ENCODE data around the gene PTH1R.

The PTH1R gene

GRCh38 chr3:46908294-46908985 lies 30.9 kb downstream of the PTH1R start:
- TF ChIP-seq GATA3 (IDR thresholded peaks at IDR 0.05; ENCODE audit: low read depth, low read length) (no peak), GATA2 (IDR thresholded peaks at IDR 0.05; ENCODE audit: low read depth, low read length) (no peak)

DNA sequence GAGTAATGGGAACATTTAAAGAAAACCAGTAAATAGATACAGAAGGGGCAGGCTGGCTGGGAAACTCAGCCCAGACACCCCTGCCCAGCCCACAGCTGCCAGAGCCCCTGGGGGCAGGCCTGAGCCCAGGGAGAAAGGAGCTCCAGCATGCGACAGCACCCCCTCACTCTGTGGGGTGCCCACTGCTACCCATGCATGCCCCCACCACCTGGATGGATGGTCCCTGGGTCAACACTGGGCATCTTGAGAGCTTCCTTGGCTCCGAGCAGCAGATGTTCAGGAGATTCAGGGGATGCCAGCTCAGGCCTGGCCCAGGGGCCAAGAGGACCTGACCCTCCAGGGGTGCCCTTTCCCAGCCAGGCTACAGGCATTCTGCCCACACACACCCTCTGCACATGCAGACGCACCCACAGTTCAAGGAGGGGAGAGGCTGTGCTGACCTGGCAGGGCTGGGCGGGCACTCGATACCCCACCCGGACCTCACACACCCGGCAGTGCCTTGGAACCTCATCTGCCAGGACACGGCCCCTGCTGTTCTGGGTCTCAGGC lies 31.5 kb downstream of the PTH1R start:
- no peak for TF ChIP-seq GATA2 (IDR thresholded peaks at IDR 0.05; ENCODE audit: low read depth, low read length)
- TF ChIP-seq GATA3 (IDR thresholded peaks at IDR 0.05; ENCODE audit: low read depth, low read length) = no peak

DNA sequence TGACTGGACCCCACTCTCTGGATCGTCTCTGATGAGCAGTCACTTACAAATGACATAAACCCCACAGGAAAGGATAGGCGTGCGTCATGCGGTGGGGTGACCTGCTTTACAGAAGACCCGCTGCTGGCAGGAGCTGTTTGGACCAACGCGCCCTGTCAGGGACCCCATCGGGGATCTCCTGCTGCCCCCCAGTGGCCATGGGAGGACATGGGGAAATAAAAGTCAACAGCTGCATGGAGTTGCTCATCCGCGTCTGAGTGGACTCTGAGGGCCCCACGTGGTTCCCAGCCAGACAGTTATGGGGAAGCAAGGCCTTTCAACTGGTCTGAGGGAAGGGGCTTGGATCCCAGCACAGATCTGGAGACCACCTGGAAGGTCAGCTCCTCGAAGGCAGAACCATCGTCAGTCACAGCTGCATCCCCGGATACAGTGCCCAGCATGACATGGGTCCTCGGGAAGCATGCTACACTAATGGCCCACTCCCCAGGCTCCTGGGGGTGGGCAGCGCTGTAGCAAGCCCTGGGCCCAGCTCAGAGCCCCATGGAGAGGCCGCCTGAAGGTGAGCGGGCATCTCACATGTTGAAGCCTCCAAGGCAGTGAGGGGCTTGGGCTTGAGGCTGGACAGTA lies 32.1 kb downstream of the PTH1R start:
- no peak for TF ChIP-seq GATA2 (IDR thresholded peaks at IDR 0.05; ENCODE audit: low read depth, low read length)
- no peak for TF ChIP-seq GATA3 (IDR thresholded peaks at IDR 0.05; ENCODE audit: low read depth, low read length)

- TF ChIP-seq GATA3 (IDR thresholded peaks at IDR 0.05; ENCODE audit: low read depth, low read length) = no peak
- TF ChIP-seq GATA2 (IDR thresholded peaks at IDR 0.05; ENCODE audit: low read depth, low read length) = no peak
Measured at GRCh38 chr3:46910166-46910760, 32.7 kb downstream of the PTH1R start.

GRCh38 chr3:46912986-46913385 lies 35.5 kb downstream of the PTH1R start:
- TF ChIP-seq GATA3 (IDR thresholded peaks at IDR 0.05; ENCODE audit: low read depth, low read length) (no peak), GATA2 (IDR thresholded peaks at IDR 0.05; ENCODE audit: low read depth, low read length) (no peak)

- no peak for TF ChIP-seq GATA2 (IDR thresholded peaks at IDR 0.05; ENCODE audit: low read depth, low read length)
- no peak for TF ChIP-seq GATA3 (IDR thresholded peaks at IDR 0.05; ENCODE audit: low read depth, low read length)
Measured at GRCh38 chr3:46913644-46914043, 36.1 kb downstream of the PTH1R start.

- TF ChIP-seq GATA3 (IDR thresholded peaks at IDR 0.05; ENCODE audit: low read depth, low read length) = no peak
- no peak for TF ChIP-seq GATA2 (IDR thresholded peaks at IDR 0.05; ENCODE audit: low read depth, low read length)
Measured at GRCh38 chr3:46914849-46915248, 37.3 kb downstream of the PTH1R start.

DNA sequence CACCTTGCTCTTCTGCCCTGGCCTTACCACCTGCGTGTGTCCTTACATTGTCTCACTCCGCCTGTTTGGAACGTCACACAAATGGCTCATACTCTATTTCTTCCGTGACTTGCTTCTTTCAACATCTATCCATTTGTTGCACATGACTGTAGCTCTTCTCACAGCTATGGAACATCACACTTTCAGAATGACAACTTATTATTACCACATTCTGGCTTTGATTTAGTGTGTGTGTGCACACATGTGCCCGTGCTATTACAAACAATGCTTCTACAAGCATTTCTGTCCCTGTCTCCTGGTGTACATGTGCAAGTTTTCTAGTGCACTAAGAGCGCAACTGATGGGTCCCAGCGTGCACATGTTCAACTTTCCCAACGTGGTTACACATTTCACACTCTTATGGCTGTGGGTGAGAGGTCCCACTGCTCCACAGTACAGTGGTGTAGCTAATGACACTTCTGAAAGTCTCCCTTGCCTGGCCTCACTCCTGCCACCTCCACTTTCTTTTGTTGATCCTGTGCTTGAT lies 37.8 kb downstream of the PTH1R start:
- TF ChIP-seq GATA2 (IDR thresholded peaks at IDR 0.05; ENCODE audit: low read depth, low read length) (no peak), GATA3 (IDR thresholded peaks at IDR 0.05; ENCODE audit: low read depth, low read length) (no peak)

- TF ChIP-seq GATA3 (IDR thresholded peaks at IDR 0.05; ENCODE audit: low read depth, low read length) = no peak
- TF ChIP-seq GATA2 (IDR thresholded peaks at IDR 0.05; ENCODE audit: low read depth, low read length) = no peak
Measured at GRCh38 chr3:46916278-46916677, 38.8 kb downstream of the PTH1R start.

GRCh38 chr3:46916799-46917198 lies 39.3 kb downstream of the PTH1R start:
- TF ChIP-seq GATA3 (IDR thresholded peaks at IDR 0.05; ENCODE audit: low read depth, low read length) = no peak
- no peak for TF ChIP-seq GATA2 (IDR thresholded peaks at IDR 0.05; ENCODE audit: low read depth, low read length)

DNA sequence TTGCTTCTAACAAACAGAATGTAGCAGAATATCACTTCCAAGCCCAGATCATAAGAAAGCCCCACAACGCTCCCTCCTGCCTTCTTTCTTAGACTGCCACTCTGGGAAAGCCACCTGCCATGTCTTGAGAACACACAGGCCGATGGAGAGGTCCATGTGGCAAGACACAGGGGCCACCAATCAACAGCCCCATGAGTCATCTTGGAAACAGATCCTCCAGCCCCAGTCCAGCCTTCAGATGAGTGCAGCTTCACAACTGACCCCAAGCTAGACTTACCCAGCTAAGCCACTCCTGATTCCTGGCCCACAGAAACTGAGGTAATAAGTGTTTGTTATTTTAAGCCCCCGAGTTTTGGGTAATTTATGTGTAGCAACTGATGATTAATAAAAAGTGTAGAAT lies 39.7 kb downstream of the PTH1R start:
- TF ChIP-seq GATA3 (IDR thresholded peaks at IDR 0.05; ENCODE audit: low read depth, low read length) (no peak), GATA2 (IDR thresholded peaks at IDR 0.05; ENCODE audit: low read depth, low read length) (no peak)

GRCh38 chr3:46918202-46918601 lies 40.7 kb downstream of the PTH1R start:
- TF ChIP-seq GATA3 (IDR thresholded peaks at IDR 0.05; ENCODE audit: low read depth, low read length) (no peak), GATA2 (IDR thresholded peaks at IDR 0.05; ENCODE audit: low read depth, low read length) (no peak)

DNA sequence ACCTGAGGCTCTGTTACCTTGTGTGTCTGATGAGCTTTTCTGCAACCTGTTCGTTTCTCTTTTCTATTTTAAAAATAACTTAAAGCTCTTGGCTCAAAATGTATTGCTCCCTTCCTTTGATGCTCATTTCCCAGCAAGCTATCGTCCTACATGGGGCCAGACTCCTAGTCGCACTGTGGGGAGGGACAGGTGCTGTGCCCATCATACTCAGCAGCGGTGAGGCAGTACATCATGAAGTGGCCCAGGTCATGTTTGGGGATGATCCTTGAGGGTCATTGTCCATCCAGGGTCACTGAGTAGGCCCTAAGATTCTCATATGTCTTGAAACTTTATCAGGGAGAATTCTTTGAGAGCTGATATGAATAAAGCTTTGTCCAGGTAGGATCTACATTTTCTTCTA lies 41.1 kb downstream of the PTH1R start:
- no peak for TF ChIP-seq GATA3 (IDR thresholded peaks at IDR 0.05; ENCODE audit: low read depth, low read length)
- no peak for TF ChIP-seq GATA2 (IDR thresholded peaks at IDR 0.05; ENCODE audit: low read depth, low read length)

DNA sequence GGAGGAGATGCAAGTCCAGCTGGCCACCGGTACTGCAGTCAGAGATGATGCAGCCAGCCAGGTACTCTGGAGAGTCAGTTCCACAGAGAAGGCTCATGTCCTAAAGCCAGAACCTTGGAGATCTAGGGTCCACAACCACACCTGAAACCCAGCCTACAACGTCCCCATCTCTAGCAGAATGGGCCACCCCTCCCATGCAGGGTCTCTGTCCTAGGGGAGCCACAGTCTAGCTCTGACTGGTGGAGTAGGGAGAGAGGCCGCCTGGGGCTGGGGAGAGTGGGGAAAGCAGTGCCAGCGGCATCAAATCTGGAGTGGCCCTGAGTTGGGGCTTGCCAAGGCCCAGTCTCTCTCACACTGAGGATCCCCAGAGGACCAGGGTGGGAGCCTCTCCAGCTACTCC lies 43.5 kb downstream of the PTH1R start:
- TF ChIP-seq GATA2 (IDR thresholded peaks at IDR 0.05; ENCODE audit: low read depth, low read length) = no peak
- TF ChIP-seq GATA3 (IDR thresholded peaks at IDR 0.05; ENCODE audit: low read depth, low read length) = no peak

All from SH-SY5Y (cell line).